Esophagus muscularis mucosa (tissue), 4 donors: ENCODE results near the gene LCNL1. TPM values are rescaled to one million over a fixed set of nuclear protein-coding genes. Genes with fewer than 3 reads are reported as not detected.

Experiments used
- DNase-seq: peaks from one replicate; pipeline ENCODE4 v3.0.0-alpha.2; 2017; ENCODE audit errors: extremely low spot score
- H3K27ac ChIP-seq, 4 donors: fragments of 200-600 bp; sonication (generic); replicated peaks in 1 of 4; 1 replicate in 3 of 4; 2 replicates in 1 of 4; pipeline ENCODE4 v1.5.1; 2016 to 2019; ENCODE audit warnings: mild to moderate bottlenecking in 1 of 4
- H3K27me3 ChIP-seq, 4 donors: fragments of 200-600 bp; sonication (generic); one replicate each; pipeline versions ENCODE4 v1.5.1 to v1.6.0; 2016 to 2019
- H3K36me3 ChIP-seq, 4 donors: fragments of 200-600 bp; sonication (generic); one replicate each; pipeline ENCODE4 v1.5.1; 2016 to 2019
- H3K4me1 ChIP-seq, 4 donors: fragments of 200-600 bp; sonication (generic); one replicate each; pipeline ENCODE4 v1.5.1; 2016 to 2019
- H3K4me3 ChIP-seq, 4 donors: fragments of 200-600 bp; sonication (generic); 1 replicate in 2 of 4; 2 replicates in 2 of 4; pipeline ENCODE4 v1.5.1; 2016 to 2019; ENCODE audit warnings: mild to moderate bottlenecking in 4 of 4, moderate library complexity in 1 of 4
- H3K9me3 ChIP-seq, 4 donors: fragments of 200-600 bp; sonication (generic); 1 replicate in 3 of 4; 2 replicates in 1 of 4; pipeline ENCODE4 v1.5.1; 2016 to 2019
- CTCF ChIP-seq, 3 experiments: fragments of 200-600 bp in 2 of 3; fragments of 450-650 bp in 1 of 3; sonication (generic) in 2 of 3; IDR thresholded peaks; one replicate each; pipeline ENCODE4 v1.5.1; 2017 to 2019; ENCODE audit warnings: antibody characterized with exemption in 3 of 3, mild to moderate bottlenecking in 2 of 3, moderate library complexity in 1 of 3
- EP300 ChIP-seq: sonication (generic); formaldehyde crosslinking; IDR thresholded peaks from one replicate; pipeline ENCODE4 v1.6.1; 2017; ENCODE audit warnings: antibody characterized with exemption
- POLR2A ChIP-seq: fragments of 450-650 bp; IDR thresholded peaks from one replicate; pipeline ENCODE4 v1.6.1; 2017; ENCODE audit warnings: antibody characterized with exemption, moderate library complexity, mild to moderate bottlenecking, low read depth
- POLR2AphosphoS5 ChIP-seq, 2 donors: sonication (generic); formaldehyde crosslinking; IDR thresholded peaks; one replicate each; pipeline ENCODE4 v1.6.1; 2017; ENCODE audit warnings: antibody characterized with exemption in 2 of 2
- WGBS: methylation state at CpG from one replicate; pipeline ENCODE4 v1.1.5; 2018; 5-methylcytosine and 5-hydroxymethylcytosine counted together
- intact Hi-C: fragments of 100-400 bp; cut with DNase I; formaldehyde crosslinking; loops from one replicate; pipeline ENCODE4 v1.15.1; 2023
- total RNA-seq, 4 donors: library from RNA; depleted of rRNA; stranded (reverse); fragments of >200 nt; gene quantifications; one replicate each; pipeline versions ENCODE4 v1.1.0 to v1.2.1, GENCODE V29; 2016

The LCNL1 gene
- total RNA-seq, 4 donors from 2014 or later, result 0.11 to 0.42 (median 0.39) TPM; not detected in 1

DNA sequence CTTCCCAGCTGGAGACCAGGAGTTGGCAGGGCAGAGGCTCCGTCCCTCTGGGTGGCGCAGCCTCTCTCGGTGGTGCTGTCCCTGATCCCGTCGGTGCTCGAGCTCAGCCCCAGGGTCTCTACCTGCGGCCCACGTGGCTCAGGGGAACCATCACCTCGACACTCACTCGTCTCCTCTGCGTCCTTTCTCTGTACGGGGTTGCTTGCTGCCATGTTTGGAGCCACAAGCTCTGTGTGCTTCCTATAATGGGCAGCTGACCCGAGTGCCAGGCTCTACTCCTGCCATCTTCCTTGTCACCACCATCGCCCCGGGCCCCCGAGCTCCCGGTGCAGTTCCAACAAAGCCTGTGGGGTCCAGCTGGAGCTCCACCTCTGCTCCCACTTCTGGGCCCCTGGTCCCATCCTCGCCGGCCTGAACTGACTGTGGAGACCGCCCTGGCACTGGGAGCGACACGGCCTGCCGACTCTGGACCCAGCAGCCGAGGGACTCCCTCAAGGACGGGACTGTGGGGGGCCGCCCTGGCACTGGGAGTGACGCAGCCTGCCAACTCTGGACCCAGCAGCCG lies 43.3 kb upstream of the LCNL1 start:
- TF ChIP-seq CTCF (IDR thresholded peaks at IDR 0.05) (no peak), EP300 (no peak), POLR2AphosphoS5 (IDR thresholded peaks at IDR 0.05) (no peak), POLR2A (no peak)
- peaks cover 16 to 24% (median 19%) of the 10 kb centered on the region in 4 donors for H3K4me1 ChIP-seq
- H3K4me3 ChIP-seq, result no peak overlapping the region
- H3K36me3 ChIP-seq, result peaks cover 30 to 53% (median 46%) of the 10 kb centered on the region in 4 donors
- DNase-seq, result no peak
- no peak overlapping the region for H3K27ac ChIP-seq
- intact Hi-C loops, result no loop called here
- H3K27me3 ChIP-seq, result peaks cover 0 to 3% (median 0%) of the 10 kb centered on the region in 4 donors
- WGBS, result 95% methylated on average over 26 of the region's 28 CpGs
- H3K9me3 ChIP-seq, result no peaks in the 10 kb centered on the region

- Histone ChIP-seq H3K36me3 (peaks cover 30 to 53% (median 46%) of the 10 kb centered on the region in 4 donors), H3K27me3 (peaks cover 0 to 3% (median 0%) of the 10 kb centered on the region in 4 donors), H3K4me1 (peaks cover 21 to 28% (median 23%) of the 10 kb centered on the region in 4 donors), H3K4me3 (no peak overlapping the region), H3K9me3 (no peaks in the 10 kb centered on the region), H3K27ac (no peak overlapping the region)
- TF ChIP-seq CTCF (IDR thresholded peaks at IDR 0.05), result no peak
- TF ChIP-seq POLR2A, result peak; percentile 35
- no peak for TF ChIP-seq POLR2AphosphoS5 (IDR thresholded peaks at IDR 0.05)
- TF ChIP-seq EP300, result no peak
- intact Hi-C loops, result no loop called here
- no peak for DNase-seq
- 82% methylated on average over 5 of the region's 16 CpGs for WGBS
Measured at GRCh38 chr9:136939996-136940525, 42.7 kb upstream of the LCNL1 start.

DNA sequence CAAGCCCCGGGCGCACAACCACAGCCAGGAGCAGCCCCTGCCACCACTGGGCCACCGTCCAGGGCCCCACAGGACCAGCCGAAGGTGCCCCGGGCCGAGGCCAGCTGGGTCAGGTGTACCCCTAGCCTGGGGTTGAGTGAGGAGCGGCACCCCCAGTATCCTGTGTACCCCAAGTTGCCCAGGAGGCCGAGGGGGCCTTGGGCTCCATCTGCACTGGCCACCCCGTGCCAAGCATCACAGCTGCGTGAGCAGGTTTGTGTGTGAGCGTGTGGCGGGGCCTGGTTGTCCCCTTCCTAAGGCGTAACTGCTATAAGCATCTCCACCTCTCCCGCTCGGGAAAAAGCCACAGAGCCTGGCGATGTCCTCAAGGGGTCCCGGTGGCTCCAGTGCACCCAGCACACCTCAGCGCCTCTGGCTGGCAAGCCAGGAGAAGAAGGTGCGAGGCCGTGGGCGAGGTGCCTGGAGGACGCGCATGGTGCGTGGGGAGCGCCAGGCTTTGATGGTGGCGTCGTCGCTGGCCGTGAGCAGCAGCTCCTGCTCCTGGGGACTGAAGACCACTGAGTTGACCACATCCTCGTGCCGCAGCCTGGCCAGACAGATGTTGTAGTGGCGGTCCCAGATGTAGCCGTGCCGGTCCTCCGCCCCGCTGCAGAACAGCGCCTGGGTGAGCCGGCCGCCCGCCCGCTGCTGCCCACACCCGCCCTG lies 42.1 kb upstream of the LCNL1 start:
- no peak for TF ChIP-seq POLR2AphosphoS5 (IDR thresholded peaks at IDR 0.05)
- no peak for TF ChIP-seq CTCF (IDR thresholded peaks at IDR 0.05)
- no peak for TF ChIP-seq EP300
- no peak for TF ChIP-seq POLR2A
- intact Hi-C loops, result no loop called here
- Histone ChIP-seq H3K9me3 (no peaks in the 10 kb centered on the region), H3K27ac (no peak overlapping the region), H3K27me3 (peaks cover 0 to 3% (median 0%) of the 10 kb centered on the region in 4 donors), H3K4me1 (peaks cover 23 to 34% (median 25%) of the 10 kb centered on the region in 4 donors), H3K36me3 (peaks cover 30 to 53% (median 46%) of the 10 kb centered on the region in 4 donors), H3K4me3 (no peak overlapping the region)
- WGBS, result 96% methylated on average over 27 of the region's 42 CpGs
- DNase-seq, result no peak

GRCh38 chr9:136941231-136942111 lies 41.3 kb upstream of the LCNL1 start:
- H3K4me1 ChIP-seq, result peaks cover 23 to 35% (median 25%) of the 10 kb centered on the region in 4 donors
- TF ChIP-seq EP300 (no peak), POLR2A (no peak), CTCF (IDR thresholded peaks at IDR 0.05) (no peak), POLR2AphosphoS5 (IDR thresholded peaks at IDR 0.05) (no peak)
- no peak for DNase-seq
- no peaks in the 10 kb centered on the region for H3K9me3 ChIP-seq
- H3K4me3 ChIP-seq, result no peak overlapping the region
- WGBS, result 94% methylated on average over 20 of the region's 55 CpGs
- peaks cover 0 to 3% (median 0%) of the 10 kb centered on the region in 4 donors for H3K27me3 ChIP-seq
- peaks cover 30 to 53% (median 46%) of the 10 kb centered on the region in 4 donors for H3K36me3 ChIP-seq
- intact Hi-C loops, result no loop called here
- no peak overlapping the region for H3K27ac ChIP-seq
